B cell (primary cell): ENCODE measurements around the gene SRD5A1. TPM values are rescaled to one million over a fixed set of nuclear protein-coding genes. Genes with fewer than 3 reads are reported as not detected.
A peak's percentile ranks its signal among the peaks of the same experiment; 100 is the strongest.

Experiments
- ATAC-seq: fragments of 200-7000 bp; cut with Tn5 transposase; one replicate; pipeline ENCODE4 v1.10.0; 2021; ENCODE audit warnings: low read depth, mild to moderate bottlenecking, moderate number of reproducible peaks, moderate library complexity
- CTCF ChIA-PET: fragments of 350-600 bp; sonication (Branson Sonifier 250); formaldehyde crosslinking; loops from one replicate; lab custom pipeline; 2021; ENCODE audit warnings: antibody characterized with exemption, inconsistent platforms; lab: Charles Lee
- POLR2A ChIA-PET: fragments of 350-600 bp; sonication (Branson Sonifier 250); formaldehyde crosslinking; loops from one replicate; lab custom pipeline; 2021; ENCODE audit warnings: antibody characterized with exemption; lab: Charles Lee
- DNase-seq: peaks from one replicate; pipeline ENCODE4 v3.0.0; 2013
- H2AFZ ChIP-seq: 2 replicates; pipeline ENCODE4 v1.6.1; 2012; ENCODE audit warnings: mild to moderate bottlenecking, low read depth, low read length; ENCODE audit not compliant: insufficient read depth, poor library complexity, severe bottlenecking
- H3K27ac ChIP-seq, 2 donors: 1 replicate in 1 of 2; 2 replicates in 1 of 2; pipeline ENCODE4 v1.5.1; 2012 to 2013; ENCODE audit warnings: low read length in 2 of 2, mild to moderate bottlenecking in 2 of 2, moderate library complexity in 1 of 2
- H3K27me3 ChIP-seq, 4 experiments: fragments of 200-600 bp in 1 of 4; sonication (generic) in 1 of 4; replicated peaks in 1 of 4; 1 replicate in 2 of 4; 2 replicates in 2 of 4; pipeline versions ENCODE4 v1.6.1 to v1.7.0; 2013 to 2016; ENCODE audit warnings: low read length in 3 of 4, mild to moderate bottlenecking in 2 of 4, mixed read lengths in 1 of 4, moderate library complexity in 1 of 4; ENCODE audit not compliant: insufficient read depth in 4 of 4, control insufficient read depth in 3 of 4; ENCODE audit errors: control extremely low read depth in 1 of 4
- H3K36me3 ChIP-seq, 2 experiments: replicated peaks in 1 of 2; 1 replicate in 1 of 2; 2 replicates in 1 of 2; pipeline versions ENCODE4 v1.6.1 to v1.7.1; 2013; ENCODE audit warnings: low read length in 1 of 2; ENCODE audit not compliant: insufficient read depth in 2 of 2, control insufficient read depth in 1 of 2; ENCODE audit errors: control extremely low read depth in 1 of 2, extremely low read depth in 1 of 2
- H3K4me1 ChIP-seq, 2 donors: fragments of 200-600 bp in 1 of 2; sonication (generic) in 1 of 2; 1 replicate in 1 of 2; 2 replicates in 1 of 2; pipeline versions ENCODE4 v1.5.1 to v1.6.1; 2013 to 2017; ENCODE audit warnings: low read length in 2 of 2; ENCODE audit not compliant: control insufficient read depth in 2 of 2, insufficient read depth in 2 of 2
- H3K4me2 ChIP-seq: replicated peaks from 2 replicates; pipeline ENCODE3; 2012; ENCODE audit warnings: mild to moderate bottlenecking, low read depth, low read length; ENCODE audit not compliant: poor library complexity, severe bottlenecking
- H3K4me3 ChIP-seq, 5 experiments: fragments of 200-600 bp in 1 of 5; sonication (generic) in 1 of 5; 1 replicate in 3 of 5; 2 replicates in 2 of 5; pipeline versions ENCODE4 v1.5.1 to v1.7.0; 2011 to 2016; ENCODE audit warnings: low read length in 4 of 5, mild to moderate bottlenecking in 4 of 5, low read depth in 2 of 5, control low read depth in 1 of 5, moderate library complexity in 1 of 5; ENCODE audit not compliant: insufficient read depth in 1 of 5; ENCODE audit errors: control extremely low read depth in 1 of 5, extremely low read depth in 1 of 5
- H3K79me2 ChIP-seq: fragments of 200-600 bp; sonication (generic); one replicate; pipeline ENCODE4 v1.6.0; 2016; ENCODE audit warnings: low read length; ENCODE audit not compliant: control insufficient read depth, insufficient read depth
- H3K9ac ChIP-seq: fragments of 200-600 bp; sonication (generic); 2 replicates; pipeline ENCODE4 v1.6.1; 2017; ENCODE audit warnings: mild to moderate bottlenecking, low read length, moderate library complexity
- H3K9me3 ChIP-seq, 3 donors: one replicate each; pipeline versions ENCODE4 v1.6.1 to v1.7.1; 2013; ENCODE audit warnings: low read length in 2 of 3; ENCODE audit not compliant: control insufficient read depth in 2 of 3, insufficient read depth in 1 of 3; ENCODE audit errors: control extremely low read depth in 1 of 3
- H4K20me1 ChIP-seq: 2 replicates; pipeline ENCODE4 v1.6.0; 2012; ENCODE audit warnings: mild to moderate bottlenecking, low read length; ENCODE audit not compliant: insufficient read depth, control insufficient read depth, poor library complexity, severe bottlenecking
- H3K27ac Mint-ChIP-seq: one replicate; pipeline ENCODE4 v1.8.0; 2021; ENCODE audit warnings: mixed read lengths
- H3K27me3 Mint-ChIP-seq: one replicate; pipeline ENCODE4 v1.8.0; 2021; ENCODE audit warnings: mixed read lengths
- H3K4me1 Mint-ChIP-seq: one replicate; pipeline ENCODE4 v1.8.0; 2021; ENCODE audit warnings: mixed read lengths
- H3K4me3 Mint-ChIP-seq: one replicate; pipeline ENCODE4 v1.8.0; 2021; ENCODE audit warnings: mixed read lengths
- H3K9me3 Mint-ChIP-seq: one replicate; pipeline ENCODE4 v1.8.0; 2022; ENCODE audit warnings: mixed read lengths; ENCODE audit not compliant: insufficient read depth
- CTCF ChIP-seq: fragments of 200-600 bp; IDR thresholded peaks from one replicate; pipeline ENCODE4 v1.8.0; 2022; ENCODE audit warnings: antibody characterized with exemption, mild to moderate bottlenecking
- EZH2 ChIP-seq: IDR thresholded peaks from 2 replicates; pipeline ENCODE4 v1.6.1; 2012; ENCODE audit warnings: borderline replicate concordance, low read depth, mild to moderate bottlenecking, moderate library complexity, low read length; ENCODE audit not compliant: insufficient read depth, poor library complexity, severe bottlenecking
- WGBS: methylation state at CpG from one replicate; pipeline ENCODE4 v1.1.5; 2013; ENCODE audit warnings: missing lambda C conversion rate; ENCODE audit not compliant: insufficient coverage; 5-methylcytosine and 5-hydroxymethylcytosine counted together
- intact Hi-C: fragments of 100-400 bp; cut with micrococcal nuclease; formaldehyde crosslinking; loops from one replicate; pipeline ENCODE4 v1.10.0; 2022
- polyA plus RNA-seq: library from polyadenylated mRNA; depleted of rRNA; stranded (reverse); fragments of >200 nt; gene quantifications from 2 replicates; pipeline ENCODE4 v1.2.3, GENCODE V29; 2012
- total RNA-seq, 2 donors: library from RNA; stranded (reverse); fragments of 120-200 nt in 1 of 2; gene quantifications; 1 replicate in 1 of 2; 2 replicates in 1 of 2; pipeline versions ENCODE4 v1.2.3 to v1.2.4, GENCODE V29; 2013 to 2022

SRD5A1 gene
- total and polyA plus RNA-seq, 2 donors (not counting 1 experiment from before 2014, with no cell fraction given), result 17.2 to 29.2 TPM

GRCh38 chr5:6633469-6634245 lies 417 bp downstream of the SRD5A1 start:
- Mint-ChIP-seq H3K4me3 (peak overlapping the region; percentile 95), H3K27me3 (no peaks in the 10 kb centered on the region), H3K4me1 (peaks cover 38% of the 10 kb centered on the region), H3K27ac (peak overlapping the region; percentile 99), H3K9me3 (no peaks in the 10 kb centered on the region)
- Histone ChIP-seq H3K27me3 (no peaks in the 10 kb centered on the region), H3K4me1 (peaks cover 16 to 28% of the 10 kb centered on the region in 2 donors), H4K20me1 (peaks cover 38% of the 10 kb centered on the region), H3K4me3 (peak overlapping the region; percentile 25 to 91 (median 84)), H3K36me3 (peaks cover 1 to 21% of the 10 kb centered on the region in 2 experiments), H3K4me2 (peak overlapping the region; percentile 99), H3K79me2 (peaks cover 91% of the 10 kb centered on the region), H2AFZ (peak overlapping the region; percentile 97), H3K9me3 (no peaks in the 10 kb centered on the region), H3K9ac (peak overlapping the region; percentile 85), H3K27ac (peak overlapping the region in 1 of 2 donors; percentile 99)
- WGBS, result under 1% methylated on average over 73 of the region's 75 CpGs
- ChIA-PET POLR2A (interaction anchor here (0.8 to 1.9 kb wide), 6 partner anchors 27 to 1212 kb away, joined by 3 to 12 read pairs (median 4); partner anchors contain the start of genes ICE1, MED10 and TENT4A), CTCF (interaction anchor here (0.9 to 1.9 kb wide), 9 partner anchors 23 to 1212 kb away, joined by 3 to 19 read pairs (median 4); partner anchors contain the start of gene ICE1)
- peak; percentile 46 for ATAC-seq
- DNase-seq, result no peak
- intact Hi-C loops, result loop anchor here (1.0 to 5.0 kb wide), 6 partner anchors 27 to 1235 kb away; partner anchors contain the start of genes FASTKD3, MTRR and TENT4A
- TF ChIP-seq EZH2 (no peak), CTCF (no peak)
